Activated CD8-positive, alpha-beta memory T cell treated with anti-CD3 and anti-CD28 coated beads for 48 hours (primary cell): Measurements from ENCODE around the gene FGD6.
A peak's percentile ranks its signal among the peaks of the same experiment; 100 is the strongest.
"Not testable (repeated sequence)": the region's sequence is repeated elsewhere in the genome, so short reads cannot be mapped to it uniquely, and the experiment has no call there.

Source experiments
- DNase-seq, 3 experiments: peaks; one replicate each; pipeline ENCODE4 v3.0.0-alpha.2; 2020; ENCODE audit warnings: low read depth in 2 of 3, low spot score in 2 of 3

Gene FGD6

GRCh38 chr12:95217377-95218149, at the start of gene FGD6, which contains the start of gene VEZT:
TSS of gene FGD6 (minus strand) at chr12:95217467. CDS start at chr12:95217240, 227 bp downstream.
TSS of gene VEZT (plus strand) at chr12:95217807. CDS start at chr12:95217851, 44 bp downstream.
- peak; percentile 66 to 93 (median 82) for DNase-seq

GRCh38 chr12:95266254-95266653, 49.0 kb upstream of the FGD6 start:
- no peak for DNase-seq

GRCh38 chr12:95265765-95266164, 48.5 kb upstream of the FGD6 start:
- DNase-seq: no peak

- DNase-seq: no peak
These were observed 45.5 kb upstream of the FGD6 start for GRCh38 chr12:95262808-95263207.

GRCh38 chr12:95261109-95261508, 43.8 kb upstream of the FGD6 start:
- DNase-seq: no peak

GRCh38 chr12:95259368-95259767, 42.1 kb upstream of the FGD6 start:
- DNase-seq: no peak

GRCh38 chr12:95258803-95259202, 41.5 kb upstream of the FGD6 start:
- no peak for DNase-seq

- DNase-seq: no peak
These were observed 40.9 kb upstream of the FGD6 start for GRCh38 chr12:95258151-95258550.

- DNase-seq: no peak
These were observed 40.3 kb upstream of the FGD6 start for GRCh38 chr12:95257541-95257940.

GRCh38 chr12:95253386-95253785, 36.1 kb upstream of the FGD6 start:
- no peak for DNase-seq

GRCh38 chr12:95248604-95249360, 31.5 kb upstream of the FGD6 start:
- no peak for DNase-seq

GRCh38 chr12:95248095-95248494, 30.8 kb upstream of the FGD6 start:
- DNase-seq: no peak

- no peak for DNase-seq
These were observed 27.1 kb upstream of the FGD6 start for GRCh38 chr12:95244350-95244749.

- no peak for DNase-seq
These were observed 26.4 kb upstream of the FGD6 start for GRCh38 chr12:95243497-95244183.

GRCh38 chr12:95241761-95242506, 24.7 kb upstream of the FGD6 start:
- no peak for DNase-seq

GRCh38 chr12:95241138-95241537, 23.9 kb upstream of the FGD6 start:
- DNase-seq: not testable (repeated sequence)

- no peak for DNase-seq
These were observed 23.3 kb upstream of the FGD6 start for GRCh38 chr12:95240556-95240955.

GRCh38 chr12:95239835-95240234, 22.6 kb upstream of the FGD6 start:
- DNase-seq: not testable (repeated sequence)

GRCh38 chr12:95239216-95239615, 21.9 kb upstream of the FGD6 start:
- no peak for DNase-seq

- DNase-seq: no peak
These were observed 20.9 kb upstream of the FGD6 start for GRCh38 chr12:95238150-95238549.

GRCh38 chr12:95237315-95237714, 20.0 kb upstream of the FGD6 start:
- DNase-seq: no peak
